GM12801 (cell line): ENCODE results near the gene SPTBN4.

Experiments used
- CTCF ChIP-seq: IDR thresholded peaks from one replicate; pipeline ENCODE4 v1.5.1; 2011; ENCODE audit warnings: control low read depth; ENCODE audit not compliant: insufficient read length; ENCODE audit errors: extremely low read depth

SPTBN4 gene

GRCh38 chr19:40421993-40422747 lies 44.6 kb upstream of the SPTBN4 start:
- TF ChIP-seq CTCF, result no peak

- TF ChIP-seq CTCF, result no peak
These were observed 43.8 kb upstream of the SPTBN4 start for GRCh38 chr19:40422748-40423566.

- TF ChIP-seq CTCF, result no peak
These were observed 42.9 kb upstream of the SPTBN4 start for GRCh38 chr19:40423938-40424337.

GRCh38 chr19:40424637-40425449 lies 42.0 kb upstream of the SPTBN4 start:
- no peak for TF ChIP-seq CTCF

- no peak for TF ChIP-seq CTCF
These were observed 41.1 kb upstream of the SPTBN4 start, which contains the start of gene SERTAD1 for GRCh38 chr19:40425450-40426287. SERTAD1 (minus strand) TSS chr19:40425992; CDS start chr19:40423546, 2,446 bp downstream.

GRCh38 chr19:40431698-40432097 lies 35.1 kb upstream of the SPTBN4 start:
- no peak for TF ChIP-seq CTCF
